Measurements from ENCODE around the gene FAM120B.

DNA sequence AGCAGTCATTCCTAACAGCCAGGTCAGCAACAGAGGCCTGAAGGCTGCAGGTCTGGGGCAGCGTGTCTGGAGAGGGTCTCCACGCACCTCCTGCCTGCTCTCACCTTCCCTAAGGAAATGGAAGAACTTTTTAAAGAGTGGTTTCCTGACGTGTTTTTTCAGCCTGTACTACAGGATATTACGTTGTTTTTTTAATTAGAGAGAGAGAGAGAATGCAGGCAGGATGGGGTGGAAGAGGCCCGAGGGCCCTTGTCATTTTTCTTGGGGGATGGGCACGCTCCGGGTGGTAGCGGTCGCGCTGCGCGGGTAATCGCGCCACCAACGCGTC, 17.7 kb upstream of the FAM120B start:
- TF ChIP-seq POLR2AphosphoS5 (IDR thresholded peaks at IDR 0.05; ENCODE audit: low read depth, low read length) (no peak), TAF1 (IDR thresholded peaks at IDR 0.05; ENCODE audit: borderline replicate concordance, low read depth, low read length) (no peak)

Measured in GM12892 (cell line).